Mesodermal cell (in vitro differentiated cells): ENCODE measurements around the gene APBA2.
"Not testable (repeated sequence)": the region's sequence is repeated elsewhere in the genome, so short reads cannot be mapped to it uniquely, and the experiment has no call there.

Experiments
- H3K27ac ChIP-seq: 2 replicates; pipeline ENCODE4 v1.7.0; 2013; ENCODE audit warnings: mild to moderate bottlenecking, low read depth, low read length, moderate library complexity; ENCODE audit not compliant: severe bottlenecking
- H3K36me3 ChIP-seq: 2 replicates; pipeline ENCODE4 v1.7.1; 2013; ENCODE audit warnings: mild to moderate bottlenecking, low read length, moderate library complexity; ENCODE audit not compliant: control insufficient read depth, insufficient read depth
- H3K4me1 ChIP-seq: one replicate; pipeline ENCODE4 v1.7.1; 2013; ENCODE audit warnings: mild to moderate bottlenecking, low read length; ENCODE audit not compliant: insufficient read depth, control insufficient read depth, poor library complexity, severe bottlenecking
- H3K4me3 ChIP-seq: 2 replicates; pipeline ENCODE4 v1.7.0; 2013; ENCODE audit warnings: low read length, control low read depth, mild to moderate bottlenecking; ENCODE audit not compliant: insufficient read depth, poor library complexity, severe bottlenecking; ENCODE audit errors: extremely low read depth
- H3K9me3 ChIP-seq: 2 replicates; pipeline ENCODE4 v1.7.1; 2013; ENCODE audit warnings: mild to moderate bottlenecking, low read length, moderate library complexity; ENCODE audit not compliant: control insufficient read depth
- WGBS, 2 experiments: methylation state at CpG; one replicate each; pipeline ENCODE4 v1.1.5; 2013; ENCODE audit warnings: missing lambda C conversion rate in 2 of 2; ENCODE audit not compliant: insufficient coverage in 2 of 2; 5-methylcytosine and 5-hydroxymethylcytosine counted together

The APBA2 gene

DNA sequence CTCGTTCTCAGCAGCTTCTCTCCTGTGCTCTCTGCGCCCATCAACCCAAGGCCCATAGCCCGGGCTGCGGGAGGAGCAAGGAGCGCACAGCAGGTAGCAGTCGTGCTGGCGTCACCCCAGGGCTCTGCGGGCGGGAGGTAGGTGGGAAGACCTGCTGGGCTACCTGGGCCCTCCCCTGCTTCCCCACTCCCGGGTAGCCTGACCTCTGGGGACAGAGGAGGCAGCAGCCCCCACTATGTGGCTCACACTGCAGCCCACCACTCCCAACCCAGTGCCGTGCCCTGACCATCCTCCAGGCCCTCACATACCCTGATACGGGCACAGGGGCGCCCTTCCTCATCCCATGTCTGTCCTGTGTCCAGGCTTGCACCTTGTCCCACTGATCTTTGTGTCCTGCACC lies 212.9 kb downstream of the APBA2 start:
- peaks cover 6% of the 10 kb centered on the region for H3K36me3 ChIP-seq
- no peaks in the 10 kb centered on the region for H3K4me1 ChIP-seq
- no peaks in the 10 kb centered on the region for H3K9me3 ChIP-seq
- 95 to 97% methylated on average over 7 to 13 of the region's 13 CpGs for WGBS, 2 experiments
- no peak overlapping the region for H3K27ac ChIP-seq
- H3K4me3 ChIP-seq, result no peak overlapping the region

DNA sequence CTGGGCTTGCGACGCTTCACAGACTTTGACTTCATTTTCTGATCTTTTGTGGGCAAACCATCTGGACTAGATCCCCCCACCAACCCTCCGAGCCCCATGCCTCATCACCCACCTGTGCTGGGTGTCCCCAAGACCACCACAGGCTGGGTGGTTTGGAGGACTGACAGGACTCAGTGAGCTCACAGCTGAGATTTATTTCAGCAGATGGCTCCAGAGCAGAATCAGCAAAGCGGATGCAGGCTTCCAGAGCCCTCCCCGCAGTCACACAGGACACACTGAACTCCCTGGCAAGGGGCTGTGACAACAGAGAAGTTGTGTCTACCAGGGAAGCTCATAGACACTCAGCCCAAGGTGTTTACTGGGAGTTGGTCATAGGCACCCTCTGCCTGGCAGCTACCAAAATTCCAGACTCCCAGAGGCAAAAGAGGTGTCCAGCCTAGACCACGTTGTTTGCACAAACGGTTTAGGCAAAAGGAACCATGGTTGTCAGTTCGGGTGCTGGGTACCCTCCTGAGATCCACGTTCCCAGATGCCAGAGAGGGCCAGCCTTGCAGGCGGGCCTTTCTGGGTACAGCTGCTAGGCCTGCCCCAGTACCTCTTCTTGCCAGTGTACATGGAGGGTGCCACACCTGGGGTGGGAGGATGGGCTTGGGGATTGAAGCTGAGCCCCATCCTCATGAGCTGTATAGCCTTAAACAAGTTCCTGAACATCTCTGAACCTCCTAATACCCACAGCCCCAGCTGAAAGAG lies 213.5 kb downstream of the APBA2 start:
- WGBS, 2 experiments, result 90 to 95% methylated on average over 8 to 9 of the region's 10 CpGs
- peaks cover 6% of the 10 kb centered on the region for H3K36me3 ChIP-seq

DNA sequence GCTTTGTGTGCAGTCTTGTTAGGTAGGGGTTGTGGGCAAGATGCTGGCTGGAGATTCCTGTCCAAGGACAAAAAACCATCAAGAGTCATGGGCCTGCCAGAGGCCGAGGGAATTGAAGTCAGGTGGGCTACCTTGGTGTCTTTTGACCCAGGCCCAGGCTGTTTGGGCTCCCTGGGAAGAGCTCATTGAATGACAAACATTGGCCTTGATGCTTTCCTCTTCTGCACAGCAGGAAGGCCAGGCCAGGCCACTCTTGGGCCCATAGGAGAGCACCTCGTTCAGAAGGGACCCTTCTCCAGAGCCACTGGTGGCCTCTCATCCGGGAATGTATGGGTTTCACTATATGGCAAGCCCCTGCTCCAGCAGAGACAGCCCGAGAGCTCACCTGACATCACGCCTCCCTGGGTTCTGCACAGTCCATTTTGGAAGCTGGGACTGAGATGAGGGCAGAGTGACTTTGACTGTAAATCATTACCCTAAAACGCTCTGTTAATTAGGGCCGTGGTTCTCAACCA lies 214.8 kb downstream of the APBA2 start:
- H3K27ac ChIP-seq, result no peak overlapping the region
- H3K9me3 ChIP-seq, result no peaks in the 10 kb centered on the region
- H3K36me3 ChIP-seq, result peaks cover 8% of the 10 kb centered on the region
- peaks cover 3% of the 10 kb centered on the region for H3K4me1 ChIP-seq
- 79 to 82% methylated on average over 5 to 7 of the region's 7 CpGs for WGBS, 2 experiments
- no peak overlapping the region for H3K4me3 ChIP-seq

More for the DNA sequence above, 213.5 kb downstream of the APBA2 start:
- H3K27ac ChIP-seq, result no peak overlapping the region
- H3K4me3 ChIP-seq, result no peak overlapping the region
- peaks cover 3% of the 10 kb centered on the region for H3K4me1 ChIP-seq
- no peaks in the 10 kb centered on the region for H3K9me3 ChIP-seq

DNA sequence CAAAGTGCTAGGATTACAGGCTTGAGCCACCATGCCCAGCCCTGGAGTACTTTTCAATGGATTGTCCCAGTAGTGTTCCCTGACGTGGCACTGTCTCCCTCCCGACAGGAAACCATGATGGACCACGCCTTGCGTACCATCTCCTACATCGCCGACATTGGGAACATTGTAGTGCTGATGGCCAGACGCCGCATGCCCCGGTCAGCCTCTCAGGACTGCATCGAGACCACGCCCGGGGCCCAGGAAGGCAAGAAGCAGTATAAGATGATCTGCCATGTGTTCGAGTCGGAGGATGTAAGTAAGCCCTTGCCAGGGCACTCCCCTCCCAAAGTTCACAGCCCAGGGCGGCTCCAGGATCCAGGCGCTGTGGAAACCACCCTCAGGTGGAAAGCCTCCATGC lies 215.7 kb downstream of the APBA2 start:
- peaks cover 3% of the 10 kb centered on the region for H3K4me1 ChIP-seq
- H3K9me3 ChIP-seq, result no peaks in the 10 kb centered on the region
- peaks cover 11% of the 10 kb centered on the region for H3K36me3 ChIP-seq
- no peak overlapping the region for H3K4me3 ChIP-seq
- 96 to 99% methylated on average over 14 to 16 of the region's 16 CpGs for WGBS, 2 experiments
- no peak overlapping the region for H3K27ac ChIP-seq

DNA sequence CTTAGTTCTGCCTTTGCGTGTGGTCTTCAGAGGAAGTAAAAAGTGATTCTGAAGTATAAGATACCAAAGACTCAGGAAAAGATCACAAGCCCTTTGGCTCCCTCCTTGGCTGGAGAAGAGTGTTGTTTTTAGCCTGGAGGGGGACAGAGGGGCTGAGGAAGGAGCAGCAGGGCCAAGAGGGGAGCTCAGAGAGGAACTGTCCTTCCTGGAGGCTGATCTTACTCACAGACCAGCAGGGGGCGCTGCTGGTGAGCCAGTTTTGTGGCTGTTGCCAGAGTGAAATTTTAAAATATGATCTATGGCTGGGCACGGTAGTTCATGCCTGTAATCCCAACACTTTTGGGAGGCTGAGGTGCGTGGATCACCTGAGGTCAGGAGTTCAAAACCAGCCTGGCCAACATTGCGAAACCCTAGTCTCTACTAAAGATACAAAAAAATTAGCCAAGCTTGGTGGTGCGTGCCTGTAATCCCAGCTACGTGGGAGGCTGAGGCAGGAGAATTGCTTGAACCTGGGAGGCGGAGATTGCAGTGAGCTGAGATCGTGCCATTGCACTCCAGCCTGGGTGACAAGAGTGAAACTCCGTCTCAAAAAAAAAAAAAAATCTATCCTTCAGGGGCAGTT lies 216.5 kb downstream of the APBA2 start:
- not testable (repeated sequence) for H3K9me3 ChIP-seq, H3K4me3 ChIP-seq, H3K4me1 ChIP-seq, H3K27ac ChIP-seq
- WGBS, 2 experiments, result 71 to 76% methylated on average over 6 to 10 of the region's 10 CpGs
- peaks cover 11% of the 10 kb centered on the region for H3K36me3 ChIP-seq

DNA sequence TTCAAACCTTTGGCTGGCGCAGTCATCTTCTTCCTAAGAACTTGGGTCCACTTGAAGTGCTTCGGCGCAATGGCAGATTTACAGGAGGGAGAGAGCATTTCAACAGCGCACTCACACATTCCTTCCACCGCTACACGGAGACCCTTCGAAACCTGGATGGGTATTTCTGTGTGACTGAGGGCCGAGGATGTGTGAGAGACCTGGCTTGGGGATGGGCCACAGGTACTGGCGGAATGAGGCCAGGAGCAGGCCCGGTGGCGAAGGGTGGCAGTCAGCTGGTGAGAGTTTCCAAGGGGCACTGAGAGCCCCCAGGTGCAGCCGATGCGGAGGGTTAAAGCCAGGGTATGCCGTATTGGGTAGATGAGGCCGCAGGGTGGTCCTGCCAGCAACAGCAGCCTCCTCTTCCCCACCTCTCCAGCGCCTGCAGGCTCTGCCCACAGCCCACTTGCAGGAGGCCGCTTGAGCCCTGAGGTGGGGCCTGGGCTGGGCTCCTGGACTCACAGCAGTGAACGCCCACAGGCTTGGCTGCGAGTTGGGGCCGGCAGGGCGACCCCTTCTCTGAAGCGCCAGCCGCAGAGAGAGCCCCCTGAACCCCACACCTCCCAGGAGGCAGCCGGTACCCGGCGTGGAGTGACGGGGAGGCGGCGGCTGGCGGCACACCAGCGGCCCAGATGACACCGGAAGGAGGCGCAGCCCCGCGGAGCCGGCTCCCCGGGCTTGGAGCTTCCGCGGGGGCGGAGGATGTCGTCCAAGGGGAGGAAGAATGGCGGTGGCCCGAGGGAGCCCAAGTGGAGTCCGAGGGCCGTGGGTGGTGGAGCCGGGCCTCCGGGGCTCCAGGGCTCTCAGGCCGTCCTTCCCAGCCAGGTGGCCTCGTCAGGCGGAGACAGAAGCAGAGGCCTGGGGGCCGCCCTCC lies 217.4 kb downstream of the APBA2 start:
- H3K4me1 ChIP-seq, result peaks cover 3% of the 10 kb centered on the region
- H3K36me3 ChIP-seq, result peaks cover 11% of the 10 kb centered on the region
- no peaks in the 10 kb centered on the region for H3K9me3 ChIP-seq
- H3K4me3 ChIP-seq, result no peak overlapping the region
- 56% methylated on average over 34 to 40 of the region's 51 CpGs for WGBS, 2 experiments
- no peak overlapping the region for H3K27ac ChIP-seq

DNA sequence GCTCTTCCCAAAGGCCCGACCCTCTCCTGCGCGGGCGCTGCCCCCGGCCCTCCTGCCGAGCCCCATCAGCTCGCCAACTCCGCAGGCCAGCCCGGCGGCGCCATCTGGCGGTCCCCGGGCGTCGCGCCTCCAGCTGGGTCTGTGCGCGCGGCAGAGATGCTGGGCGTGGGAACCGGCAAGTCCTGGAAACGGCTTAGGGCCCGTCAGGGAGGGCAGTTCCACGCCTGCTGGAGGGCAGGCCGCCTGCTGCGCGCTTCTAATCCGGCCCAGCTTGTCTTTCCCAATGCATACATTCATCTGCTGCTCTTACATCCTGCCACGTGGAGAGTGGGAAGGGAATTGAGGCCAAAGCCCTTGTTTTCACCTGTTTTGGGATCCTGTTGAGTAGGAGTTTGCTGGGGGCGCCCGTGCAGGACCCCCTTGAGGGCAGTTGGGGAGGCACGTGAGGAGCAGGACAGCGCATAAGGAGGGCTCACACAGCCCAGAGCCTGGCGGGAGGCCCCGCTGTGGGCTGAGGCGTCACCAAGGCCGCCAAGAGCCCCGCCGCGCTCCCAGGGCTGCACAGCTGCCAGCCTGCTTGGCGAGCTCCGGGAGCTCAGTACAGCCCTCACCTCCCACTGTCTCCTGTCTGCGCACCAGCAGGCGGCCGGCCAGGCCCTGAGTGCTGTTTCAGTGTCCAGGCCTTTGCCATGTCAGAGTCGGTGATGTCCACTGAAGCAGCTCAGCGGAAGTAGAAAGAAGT lies 218.2 kb downstream of the APBA2 start:
- peaks cover 9% of the 10 kb centered on the region for H3K36me3 ChIP-seq
- no peak overlapping the region for H3K27ac ChIP-seq
- 26 to 43% methylated on average over 29 to 31 of the region's 47 CpGs for WGBS, 2 experiments
- H3K4me1 ChIP-seq, result peaks cover 3% of the 10 kb centered on the region
- no peak overlapping the region for H3K4me3 ChIP-seq
- no peaks in the 10 kb centered on the region for H3K9me3 ChIP-seq

DNA sequence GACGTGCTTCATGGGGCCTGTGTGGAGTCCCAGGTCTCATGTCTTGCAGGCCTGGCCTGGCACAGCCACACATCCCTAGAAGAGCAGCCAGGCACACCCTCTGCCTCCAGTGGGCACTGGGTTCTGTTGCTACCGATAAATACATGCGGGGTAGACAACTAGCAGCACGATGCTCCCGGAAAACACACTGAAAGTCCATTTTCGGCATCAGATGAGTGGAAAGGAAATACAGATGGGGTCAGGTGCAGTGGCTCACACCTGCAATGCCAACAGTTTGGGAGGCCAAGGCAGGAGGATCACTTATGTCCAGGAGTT lies 218.7 kb downstream of the APBA2 start:
- Histone ChIP-seq H3K4me1 (peaks cover 3% of the 10 kb centered on the region), H3K36me3 (peaks cover 6% of the 10 kb centered on the region)
- 93 to 95% methylated on average over 6 of the region's 6 CpGs for WGBS, 2 experiments

DNA sequence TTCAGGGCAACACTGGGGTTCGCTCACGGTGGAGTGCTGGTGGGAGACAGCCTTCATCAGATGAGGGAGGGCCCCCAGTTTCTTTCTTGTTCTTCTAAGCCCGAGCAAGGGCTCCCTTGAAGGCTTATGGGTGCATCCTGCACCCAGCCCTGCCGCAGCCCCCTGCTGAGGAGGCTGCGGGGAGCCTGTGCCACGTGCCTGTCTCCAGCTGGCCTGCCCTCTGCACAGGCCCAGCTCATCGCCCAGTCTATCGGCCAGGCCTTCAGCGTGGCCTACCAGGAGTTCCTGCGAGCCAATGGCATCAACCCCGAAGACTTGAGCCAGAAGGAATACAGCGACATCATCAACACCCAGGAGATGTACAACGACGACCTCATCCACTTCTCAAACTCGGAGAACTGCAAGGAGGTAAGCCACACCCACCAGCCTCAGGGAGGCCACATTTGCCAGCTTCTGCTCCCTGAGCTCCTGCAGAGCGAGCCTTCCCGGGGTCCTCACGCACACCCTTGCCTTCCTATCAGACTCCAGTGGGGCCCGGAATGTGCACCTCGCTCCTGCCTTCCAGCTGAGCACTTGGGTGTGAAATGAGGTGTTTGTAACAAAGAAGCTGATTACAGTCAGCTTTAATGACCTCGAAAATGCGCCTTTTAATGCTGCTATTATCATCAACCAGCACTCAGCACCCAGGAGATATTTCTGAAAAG lies 219.5 kb downstream of the APBA2 start:
- WGBS, 2 experiments, result 86 to 88% methylated on average over 15 to 17 of the region's 22 CpGs
- Histone ChIP-seq H3K9me3 (no peaks in the 10 kb centered on the region), H3K4me3 (no peak overlapping the region), H3K27ac (no peak overlapping the region), H3K36me3 (peaks cover 6% of the 10 kb centered on the region), H3K4me1 (peaks cover 3% of the 10 kb centered on the region)

More for the DNA sequence above, 218.7 kb downstream of the APBA2 start:
- Histone ChIP-seq H3K27ac (no peak overlapping the region), H3K4me3 (no peak overlapping the region), H3K9me3 (no peaks in the 10 kb centered on the region)

DNA sequence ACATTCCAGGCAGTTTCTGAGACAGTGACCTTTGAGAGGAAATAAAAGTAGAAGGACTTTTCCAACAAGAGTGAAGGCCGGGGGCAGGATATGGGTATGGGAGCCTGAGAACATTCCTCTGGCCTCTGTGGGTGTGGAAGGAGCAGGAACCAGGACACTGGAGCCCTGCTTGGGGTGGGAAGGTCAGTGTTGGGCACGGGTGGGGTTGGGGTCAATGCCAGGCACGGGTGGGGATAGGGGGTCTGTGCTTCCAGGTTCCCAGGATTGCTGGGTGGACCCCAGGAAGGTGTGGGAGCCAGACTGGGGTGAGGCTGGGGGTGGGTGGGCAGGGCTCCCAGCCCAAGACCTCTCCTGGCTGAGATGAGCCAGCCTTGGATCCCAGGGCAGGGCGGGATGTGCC lies 220.3 kb downstream of the APBA2 start:
- 85 to 100% methylated on average over 1 to 2 of the region's 4 CpGs for WGBS, 2 experiments
- peaks cover 3% of the 10 kb centered on the region for H3K4me1 ChIP-seq
- H3K4me3 ChIP-seq, result no peak overlapping the region
- peaks cover 6% of the 10 kb centered on the region for H3K36me3 ChIP-seq
- H3K9me3 ChIP-seq, result no peaks in the 10 kb centered on the region
- H3K27ac ChIP-seq, result no peak overlapping the region
